GM19455 (cell line): ENCODE results near the gene SCYL1.
A peak's percentile ranks its signal among the peaks of the same experiment; 100 is the strongest.

Source experiments
- ATAC-seq: cut with Tn5 transposase; IDR thresholded peaks from one replicate; pipeline ENCODE4 v1.9.1; 2021; ENCODE audit not compliant: unreplicated experiment

Gene SCYL1

GRCh38 chr11:65492637-65493366, 32.1 kb upstream of the SCYL1 start:
- no peak for ATAC-seq

- no peak for ATAC-seq
Observed at GRCh38 chr11:65493367-65494176, 31.3 kb upstream of the SCYL1 start.

GRCh38 chr11:65496304-65497140, 28.4 kb upstream of the SCYL1 start:
- no peak for ATAC-seq

GRCh38 chr11:65497141-65498041, 27.5 kb upstream of the SCYL1 start:
- ATAC-seq = peak; percentile 58

GRCh38 chr11:65498042-65498726, 26.7 kb upstream of the SCYL1 start:
- ATAC-seq = no peak

GRCh38 chr11:65498727-65498976, 26.2 kb upstream of the SCYL1 start:
- no peak for ATAC-seq

GRCh38 chr11:65498977-65499712, 25.7 kb upstream of the SCYL1 start, which contains the start of gene MALAT1:
Gene MALAT1, plus strand, starts transcription at chr11:65499045.
- ATAC-seq = no peak

GRCh38 chr11:65499713-65500386, 25.0 kb upstream of the SCYL1 start:
- no peak for ATAC-seq

GRCh38 chr11:65500387-65501185, 24.3 kb upstream of the SCYL1 start:
- ATAC-seq = no peak

GRCh38 chr11:65501186-65501471, 23.8 kb upstream of the SCYL1 start:
- ATAC-seq = no peak

GRCh38 chr11:65501472-65502273, 23.2 kb upstream of the SCYL1 start:
- no peak for ATAC-seq

- no peak for ATAC-seq
Observed at GRCh38 chr11:65502274-65502554, 22.7 kb upstream of the SCYL1 start.

- no peak for ATAC-seq
Observed at GRCh38 chr11:65502555-65503367, 22.1 kb upstream of the SCYL1 start.

GRCh38 chr11:65503368-65503948, 21.4 kb upstream of the SCYL1 start:
- no peak for ATAC-seq

- ATAC-seq = no peak
Observed at GRCh38 chr11:65503949-65504673, 20.8 kb upstream of the SCYL1 start.
